Measurements from ENCODE around the gene ETS1. TPM values are rescaled to one million over a fixed set of nuclear protein-coding genes. Genes with fewer than 3 reads are reported as not detected.

The ETS1 gene
- total RNA-seq, 2 donors from 2014 or later: 34.3 to 36.4 TPM

GRCh38 chr11:128412847-128413791, 174.2 kb downstream of the ETS1 start:
- H3K36me3 ChIP-seq (ENCODE audit: control insufficient read depth, insufficient read depth, low read length): no peaks in the 10 kb centered on the region
- Mint-ChIP-seq H3K27me3 (ENCODE audit: insufficient read depth) (no peaks in the 10 kb centered on the region), H3K9me3 (no peaks in the 10 kb centered on the region), H3K36me3 (ENCODE audit: low read depth) (no peaks in the 10 kb centered on the region), H3K4me3 (no peak overlapping the region), H3K27ac (no peak overlapping the region), H3K4me1 (no peaks in the 10 kb centered on the region)
- 95 to 100% methylated on average over 2 to 4 of the region's 4 CpGs for WGBS, 2 experiments (ENCODE audit: insufficient coverage in 1 of 2, insufficient read length in 1 of 2)
- no peaks in the 10 kb centered on the region for H3K9me3 ChIP-seq (ENCODE audit: control insufficient read depth, low read length)
- H3K4me1 ChIP-seq (ENCODE audit: control insufficient read depth, insufficient read depth, low read length): no peaks in the 10 kb centered on the region
- no peak overlapping the region for H3K4me3 ChIP-seq (ENCODE audit: low read length)
- DNase-seq: no peak
- no peak for TF ChIP-seq CTCF (conservative IDR thresholded peaks at IDR 0.05)
- H3K27ac ChIP-seq (ENCODE audit: low read depth, low read length): no peak overlapping the region
- no peaks in the 10 kb centered on the region for H3K27me3 ChIP-seq (ENCODE audit: control insufficient read depth, insufficient read depth, low read length, poor library complexity, severe bottlenecking)
- no peak overlapping the region for H3K9ac ChIP-seq (ENCODE audit: extremely low read depth, low read length, poor library complexity, severe bottlenecking)

GRCh38 chr11:128411812-128412211, 175.5 kb downstream of the ETS1 start:
- Mint-ChIP-seq H3K27me3 (ENCODE audit: insufficient read depth) (no peaks in the 10 kb centered on the region), H3K4me1 (no peaks in the 10 kb centered on the region), H3K27ac (no peak overlapping the region), H3K9me3 (no peaks in the 10 kb centered on the region), H3K4me3 (no peak overlapping the region), H3K36me3 (ENCODE audit: low read depth) (no peaks in the 10 kb centered on the region)
- Histone ChIP-seq H3K36me3 (ENCODE audit: control insufficient read depth, insufficient read depth, low read length) (no peaks in the 10 kb centered on the region), H3K27me3 (ENCODE audit: control insufficient read depth, insufficient read depth, low read length, poor library complexity, severe bottlenecking) (no peaks in the 10 kb centered on the region), H3K4me1 (ENCODE audit: control insufficient read depth, insufficient read depth, low read length) (no peaks in the 10 kb centered on the region), H3K9me3 (ENCODE audit: control insufficient read depth, low read length) (no peaks in the 10 kb centered on the region), H3K4me3 (ENCODE audit: low read length) (no peak overlapping the region), H3K9ac (ENCODE audit: extremely low read depth, low read length, poor library complexity, severe bottlenecking) (no peak overlapping the region), H3K27ac (ENCODE audit: low read depth, low read length) (no peak overlapping the region)
- 83 to 87% methylated on average over 5 of the region's 5 CpGs for WGBS, 2 experiments (ENCODE audit: insufficient coverage in 1 of 2, insufficient read length in 1 of 2)
- no peak for TF ChIP-seq CTCF (conservative IDR thresholded peaks at IDR 0.05)
- DNase-seq: no peak

- H3K9me3 Mint-ChIP-seq: no peaks in the 10 kb centered on the region
- no peak overlapping the region for H3K27ac Mint-ChIP-seq
- H3K4me1 Mint-ChIP-seq: no peaks in the 10 kb centered on the region
- no peaks in the 10 kb centered on the region for H3K36me3 ChIP-seq (ENCODE audit: control insufficient read depth, insufficient read depth, low read length)
- no peak overlapping the region for H3K4me3 Mint-ChIP-seq
- DNase-seq: no peak
- H3K27me3 ChIP-seq (ENCODE audit: control insufficient read depth, insufficient read depth, low read length, poor library complexity, severe bottlenecking): no peaks in the 10 kb centered on the region
- TF ChIP-seq CTCF (conservative IDR thresholded peaks at IDR 0.05): no peak
- no peaks in the 10 kb centered on the region for H3K4me1 ChIP-seq (ENCODE audit: control insufficient read depth, insufficient read depth, low read length)
- no peaks in the 10 kb centered on the region for H3K9me3 ChIP-seq (ENCODE audit: control insufficient read depth, low read length)
- no peak overlapping the region for H3K9ac ChIP-seq (ENCODE audit: extremely low read depth, low read length, poor library complexity, severe bottlenecking)
- H3K36me3 Mint-ChIP-seq (ENCODE audit: low read depth): no peaks in the 10 kb centered on the region
- no peaks in the 10 kb centered on the region for H3K27me3 Mint-ChIP-seq (ENCODE audit: insufficient read depth)
- no peak overlapping the region for H3K27ac ChIP-seq (ENCODE audit: low read depth, low read length)
- no peak overlapping the region for H3K4me3 ChIP-seq (ENCODE audit: low read length)
Observed at GRCh38 chr11:128411150-128411549, 176.2 kb downstream of the ETS1 start.
